HG03432 (cell line): Measurements from ENCODE around the gene GGTLC1.

ENCODE experiments used
- ATAC-seq: cut with Tn5 transposase; IDR thresholded peaks from one replicate; pipeline ENCODE4 v1.9.1; 2021; ENCODE audit warnings: mild to moderate bottlenecking, moderate library complexity; ENCODE audit not compliant: unreplicated experiment

GGTLC1 gene

DNA sequence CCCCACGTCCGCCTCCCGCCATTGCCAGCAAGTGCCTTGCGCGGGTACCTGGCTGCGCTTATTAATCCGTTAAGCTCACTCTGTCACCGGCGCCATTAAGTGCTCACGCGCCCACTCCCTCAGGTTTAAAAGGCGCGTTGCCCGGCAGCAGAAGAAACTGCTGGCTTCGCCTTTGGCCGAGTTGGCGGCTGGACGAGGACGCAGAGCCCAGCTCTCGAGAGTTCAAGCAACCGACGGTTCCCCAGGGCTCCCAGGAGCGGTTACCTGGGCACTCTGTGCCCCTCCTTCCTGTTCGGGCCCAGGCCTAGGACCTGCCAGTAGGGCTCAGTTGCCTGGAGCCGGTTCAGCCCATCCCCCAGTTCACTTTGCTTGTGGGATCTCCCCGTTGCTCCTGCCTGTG is at the start of gene GGTLC1:
Gene GGTLC1, minus strand, starts transcription at position 219 of the 400 bp plus-strand sequence. CDS start 2,168 bp downstream, outside the sequence.
- ATAC-seq: no peak

DNA sequence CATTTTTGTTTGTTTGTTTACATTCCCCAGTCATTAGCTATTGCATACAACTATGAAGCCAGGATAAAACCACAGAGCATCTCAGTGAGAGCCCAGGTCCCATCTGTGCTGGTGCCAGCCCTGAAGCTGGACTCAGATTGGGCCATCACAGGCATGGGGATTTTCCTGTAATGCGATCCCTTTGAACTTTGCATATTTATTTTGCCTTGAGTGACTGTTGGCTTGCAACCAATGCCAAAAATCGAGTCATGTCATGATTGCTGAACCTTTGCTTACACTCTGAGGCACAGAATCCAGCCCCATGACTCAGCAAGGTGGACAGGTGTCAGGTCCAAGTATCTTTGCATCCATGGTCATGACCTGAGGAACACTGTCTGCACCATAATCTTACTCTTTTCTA is 46.2 kb upstream of the GGTLC1 start:
- ATAC-seq: no peak

DNA sequence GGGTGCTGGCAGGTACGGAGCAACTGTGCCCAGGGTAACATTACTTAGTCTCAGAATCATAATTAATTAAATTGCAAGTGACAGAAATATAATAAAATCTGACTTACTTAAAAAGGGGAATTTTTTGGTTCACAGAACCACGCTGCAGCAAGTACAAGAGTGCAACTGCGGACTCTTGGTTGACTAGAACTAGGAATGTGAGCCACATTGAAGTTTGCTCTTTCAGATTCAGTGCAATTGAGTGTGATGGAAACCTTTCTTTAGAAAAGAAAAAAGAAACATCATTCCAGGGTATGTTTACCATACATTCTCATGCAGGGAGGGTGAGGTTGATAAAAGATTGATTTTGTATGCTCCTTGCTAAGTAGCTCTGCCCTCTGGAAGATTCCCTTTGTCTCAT is 45.0 kb upstream of the GGTLC1 start:
- no peak for ATAC-seq

DNA sequence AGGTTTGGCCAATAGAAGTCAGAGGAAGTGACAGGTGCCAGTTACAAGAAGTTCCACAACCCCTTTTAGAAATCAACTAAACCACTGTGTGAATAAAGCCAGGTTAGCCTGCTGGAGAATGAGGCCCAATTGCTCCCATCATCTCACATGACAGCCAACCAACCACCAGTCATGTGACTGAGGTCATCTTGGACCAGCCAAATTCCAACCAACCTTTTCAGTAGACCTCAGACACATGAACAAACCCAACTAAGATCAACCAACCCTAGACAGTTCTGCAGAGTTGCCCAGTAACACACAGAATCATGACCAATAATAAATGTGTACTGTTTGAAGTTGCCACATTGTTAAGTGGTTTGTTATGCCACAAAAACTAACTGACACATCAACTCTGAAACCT is 44.6 kb upstream of the GGTLC1 start:
- no peak for ATAC-seq

DNA sequence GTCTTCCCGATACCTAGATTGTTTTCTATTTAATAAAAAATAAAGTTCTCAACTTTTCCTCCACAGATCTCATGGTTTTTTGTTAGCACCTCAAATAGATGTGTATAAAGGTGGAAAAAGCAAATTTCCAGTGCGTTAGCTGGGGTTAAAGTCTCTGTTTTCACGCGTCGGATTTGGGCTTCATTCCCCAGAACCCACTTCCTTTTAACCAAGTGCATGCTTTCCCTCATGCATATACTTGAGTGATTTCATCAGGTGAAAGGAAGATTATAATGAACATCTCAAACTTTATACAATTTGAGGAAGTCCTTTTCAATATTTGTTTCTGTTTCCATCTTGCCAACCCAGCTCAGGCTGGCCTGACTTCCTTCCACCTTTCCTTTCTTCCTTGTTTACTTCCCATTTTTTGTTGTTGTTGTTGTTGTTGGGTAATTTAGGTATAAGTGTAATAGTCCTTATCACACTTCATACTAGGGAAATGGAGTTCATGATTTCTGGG is 43.9 kb upstream of the GGTLC1 start:
- no peak for ATAC-seq

DNA sequence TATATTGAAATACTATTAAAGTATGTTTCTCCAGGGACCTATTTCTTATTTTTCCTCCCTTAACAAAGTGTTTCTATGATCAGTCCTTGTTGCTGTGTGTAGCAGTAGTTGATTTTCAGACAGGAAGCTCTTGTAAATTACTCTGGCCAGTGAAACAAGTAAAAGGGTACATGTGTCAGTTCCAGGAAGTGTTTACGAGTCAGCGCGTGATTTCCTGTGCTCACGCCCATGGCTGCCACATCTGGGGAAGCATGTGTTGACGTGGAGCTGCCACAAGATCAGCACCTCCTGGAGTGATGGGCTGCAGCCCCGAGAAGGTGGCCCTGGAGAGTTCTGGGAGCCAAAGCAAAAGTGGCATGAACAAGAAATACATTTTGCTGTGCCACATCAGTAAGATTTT is 38.6 kb upstream of the GGTLC1 start:
- peak; percentile 65 for ATAC-seq

DNA sequence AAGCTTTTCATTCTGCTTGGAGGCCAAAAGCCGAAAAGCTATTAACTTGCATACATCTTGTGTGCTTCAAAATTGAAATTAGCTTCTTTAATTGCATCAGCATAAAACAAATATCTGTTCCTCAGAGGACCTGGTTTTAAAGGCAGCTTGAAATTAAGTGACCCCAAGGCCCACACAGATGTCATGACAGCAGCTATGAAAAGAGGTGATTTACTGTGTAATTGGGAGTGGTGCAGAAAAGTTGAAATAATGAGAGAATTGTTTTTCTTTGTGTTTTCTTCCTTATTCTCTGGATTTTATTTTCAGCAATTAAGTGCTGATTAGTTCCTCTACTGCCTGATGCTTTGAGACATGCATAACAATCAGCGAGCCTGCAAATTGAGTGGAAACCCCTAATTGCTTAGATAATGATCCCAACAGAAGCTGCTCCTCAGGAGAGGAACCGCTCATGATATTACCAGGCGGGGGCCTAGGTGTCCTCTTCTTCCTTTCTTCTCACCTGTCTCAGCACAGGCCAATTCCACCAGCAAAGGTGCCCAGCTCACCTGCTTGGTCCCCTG is 34.1 kb upstream of the GGTLC1 start:
- ATAC-seq: no peak

DNA sequence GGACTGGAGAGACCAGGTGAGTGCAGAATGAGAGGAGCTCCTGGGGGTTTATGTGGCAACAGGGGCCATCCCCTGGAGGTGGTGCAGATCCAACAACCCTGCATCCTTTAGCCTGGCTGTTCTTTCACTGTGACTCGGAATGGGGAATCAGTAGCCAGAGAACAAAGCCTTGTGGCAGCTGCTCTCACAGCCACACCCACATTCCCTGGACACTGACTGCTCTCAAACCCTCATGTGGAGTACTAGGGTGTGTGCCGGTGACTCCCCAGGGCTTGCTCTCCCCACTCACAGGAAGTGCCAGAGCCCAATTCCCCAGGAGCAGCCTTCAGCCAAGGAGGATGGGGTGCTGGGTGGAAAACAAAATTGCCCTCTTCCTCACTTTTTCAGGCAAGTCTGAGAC is 30.2 kb upstream of the GGTLC1 start:
- no peak for ATAC-seq

DNA sequence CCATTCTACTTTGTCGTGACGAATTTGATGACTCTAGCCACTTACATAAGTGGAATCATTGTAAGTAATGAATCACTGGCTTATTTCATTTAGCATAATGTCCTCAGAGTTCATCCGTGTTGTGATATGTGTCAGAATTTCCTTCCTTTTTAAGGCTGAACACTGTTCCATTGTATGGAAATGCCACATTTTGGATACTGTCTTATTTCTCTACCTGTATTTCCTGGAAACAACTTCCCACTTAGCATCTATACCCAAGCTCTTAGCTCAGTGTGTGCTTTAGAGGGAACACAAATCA is 28.8 kb upstream of the GGTLC1 start:
- ATAC-seq: no peak

DNA sequence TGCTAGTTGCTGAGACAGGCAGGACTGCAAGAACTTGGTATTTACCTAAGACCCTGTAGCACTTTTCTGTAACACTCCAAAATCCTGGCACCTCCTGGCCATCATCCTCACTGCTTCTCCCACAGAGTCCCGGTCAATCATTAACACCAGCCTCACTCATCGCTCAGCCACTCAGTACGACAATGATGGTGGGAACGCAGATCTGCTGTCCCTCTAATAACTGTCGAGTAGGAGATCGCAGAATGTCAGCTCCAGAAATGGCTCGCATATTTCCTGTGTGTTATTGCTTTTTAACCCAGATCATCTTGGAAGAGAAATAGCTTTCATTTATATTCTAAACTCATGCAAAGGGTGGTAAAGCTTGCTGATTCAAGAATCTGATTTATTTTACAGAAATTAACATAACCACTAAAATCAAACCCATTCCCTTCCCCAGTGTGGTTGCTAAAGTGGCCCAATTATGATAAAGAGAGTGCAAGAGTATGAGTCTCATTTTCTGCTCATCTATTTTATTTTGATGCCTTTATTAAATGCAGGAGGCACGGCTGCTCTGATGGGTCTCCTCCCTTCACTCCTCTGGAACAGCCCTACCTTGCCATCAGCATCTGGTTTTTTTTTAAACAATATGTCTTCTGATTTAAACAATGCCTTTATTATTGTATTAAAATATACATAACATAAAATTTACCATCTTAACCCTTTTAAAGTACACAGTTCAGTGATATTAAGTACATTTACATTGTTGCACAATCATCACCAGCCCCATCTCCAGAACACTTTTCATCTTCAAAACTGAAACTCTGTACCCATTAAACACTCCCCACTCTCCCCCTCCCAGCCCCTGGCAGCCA is 28.3 kb upstream of the GGTLC1 start:
- no peak for ATAC-seq

DNA sequence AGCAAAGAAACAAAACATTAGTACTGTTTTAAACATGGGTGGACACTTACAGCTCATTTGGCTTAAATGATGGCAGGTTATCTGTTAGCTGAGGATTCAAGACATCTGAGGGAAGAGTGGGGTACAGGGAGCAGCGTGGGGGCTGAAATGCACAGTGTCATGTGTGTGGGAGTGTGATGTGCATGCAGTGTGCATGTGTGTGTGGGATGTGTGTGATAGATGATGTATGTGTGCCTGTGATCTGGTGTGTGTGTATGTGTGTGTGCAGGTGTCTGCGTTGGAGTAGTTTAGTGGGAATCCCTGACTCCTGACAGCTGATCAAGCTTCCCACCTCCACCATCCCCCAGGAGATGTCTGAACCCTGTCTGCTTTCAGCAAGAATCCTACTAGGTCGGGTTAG is 25.4 kb upstream of the GGTLC1 start:
- no peak for ATAC-seq

DNA sequence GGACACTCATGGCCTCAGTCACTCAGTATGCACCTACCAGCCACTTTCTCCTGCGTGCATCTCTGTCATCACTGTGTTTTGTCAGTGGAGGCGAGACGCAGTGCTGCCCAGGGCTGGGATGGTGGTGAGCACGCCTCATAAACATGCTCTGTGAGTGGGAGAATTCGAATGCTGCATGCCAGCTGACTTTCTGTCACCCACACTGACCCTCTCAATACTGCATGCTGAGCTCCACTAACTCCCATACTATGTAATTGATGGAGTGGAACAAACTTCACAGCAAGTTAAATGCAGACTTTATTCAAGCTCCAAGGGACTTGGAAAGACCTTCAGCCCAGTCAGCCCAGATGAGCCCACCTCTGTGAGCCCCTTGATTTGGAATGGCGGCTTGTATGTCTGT is 22.7 kb upstream of the GGTLC1 start:
- ATAC-seq: no peak

DNA sequence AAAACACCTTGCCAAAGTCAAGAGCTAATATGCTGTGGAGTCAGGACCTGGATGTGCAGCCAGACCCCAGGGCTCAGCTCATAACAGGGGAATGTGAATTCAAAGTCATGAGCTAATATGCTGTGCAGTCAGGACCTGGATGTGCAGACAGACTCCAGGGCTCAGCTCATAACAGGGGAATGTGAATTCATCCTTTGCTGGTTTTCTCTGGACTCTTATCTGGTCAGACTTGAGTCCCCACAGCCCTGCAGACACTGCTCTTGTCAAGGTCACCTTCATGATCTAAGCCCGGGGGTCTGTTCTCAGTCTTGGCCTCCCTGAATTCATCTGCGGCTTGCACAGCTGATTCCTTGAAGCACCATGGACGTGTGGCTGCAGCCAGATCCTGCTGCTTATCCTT is 19.2 kb upstream of the GGTLC1 start:
- ATAC-seq: no peak

DNA sequence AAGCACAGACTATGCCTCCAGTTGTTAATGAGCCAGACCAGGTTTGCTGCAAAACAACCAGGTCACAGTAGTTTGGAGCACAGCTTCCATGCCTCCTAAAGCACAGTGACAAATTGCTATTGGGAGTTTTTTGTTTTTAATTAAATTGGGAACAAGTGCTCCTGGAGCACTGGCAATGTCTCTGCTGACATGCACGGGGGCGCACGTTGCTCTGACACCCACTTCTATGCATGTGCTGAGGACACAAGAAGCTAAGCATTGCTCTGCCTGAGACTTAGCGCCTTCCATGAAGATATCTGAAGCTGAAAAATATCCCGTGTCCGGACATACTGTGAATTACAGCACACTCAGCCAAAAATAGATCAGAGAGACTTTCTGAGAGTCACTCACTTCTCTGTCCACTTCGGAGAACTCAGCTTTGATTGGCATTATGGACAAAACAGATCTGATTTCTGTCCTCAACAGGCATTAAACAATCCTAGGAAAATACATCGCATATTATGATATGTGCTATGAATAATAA is 18.6 kb upstream of the GGTLC1 start:
- no peak for ATAC-seq

DNA sequence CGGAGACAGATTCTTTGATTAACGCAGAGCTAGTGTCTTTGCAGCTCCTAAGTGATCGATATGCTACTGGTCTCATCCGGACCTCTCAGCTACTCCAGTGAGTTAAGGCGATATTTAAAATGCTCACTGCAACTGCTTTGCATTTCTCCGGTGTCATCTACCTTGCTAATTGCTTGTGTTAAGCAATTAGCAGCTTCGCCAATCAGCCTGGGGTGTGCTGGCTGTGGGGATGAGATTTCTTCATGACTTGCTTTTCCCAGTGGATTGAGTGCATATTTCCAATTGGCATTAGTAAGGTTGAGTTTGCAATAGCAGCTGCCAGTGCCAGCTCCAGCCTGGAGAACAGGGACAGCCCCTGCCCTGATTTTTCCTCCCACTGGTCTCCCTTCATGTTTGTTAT is 18.0 kb upstream of the GGTLC1 start:
- no peak for ATAC-seq

DNA sequence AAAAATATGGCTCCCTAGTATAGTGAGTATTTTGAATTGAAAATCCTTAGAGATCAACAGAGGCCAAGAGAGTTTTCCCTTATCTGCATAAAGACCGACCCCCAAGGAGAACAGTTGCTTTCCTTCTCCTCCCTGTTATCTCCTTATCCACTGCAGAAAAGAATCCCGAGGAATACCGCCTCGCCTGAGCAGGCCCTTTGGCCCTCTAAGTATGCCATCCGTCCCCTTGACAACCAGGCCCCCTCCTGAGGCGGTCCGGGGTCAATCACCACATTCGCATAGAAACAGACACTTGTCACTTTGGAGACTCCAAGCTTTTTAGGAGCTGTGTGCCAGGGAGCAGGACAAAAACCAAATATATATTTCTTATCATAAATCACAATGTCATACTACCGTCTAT is 15.9 kb upstream of the GGTLC1 start:
- ATAC-seq: no peak

DNA sequence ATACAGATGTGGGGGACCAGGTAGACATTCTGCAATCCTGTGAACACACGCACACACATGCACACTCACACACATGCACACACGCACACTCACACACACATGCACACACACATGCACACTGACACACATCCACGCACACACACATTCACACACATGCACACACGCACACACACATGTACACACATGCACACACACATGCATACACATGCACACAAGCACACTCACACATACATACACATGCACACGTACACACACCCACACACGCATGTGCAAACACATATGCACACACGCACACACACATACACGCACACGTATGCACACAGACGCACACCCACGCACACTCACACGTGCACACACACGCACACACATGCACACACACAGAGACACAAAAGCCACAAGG is 14.3 kb upstream of the GGTLC1 start:
- ATAC-seq: no peak

DNA sequence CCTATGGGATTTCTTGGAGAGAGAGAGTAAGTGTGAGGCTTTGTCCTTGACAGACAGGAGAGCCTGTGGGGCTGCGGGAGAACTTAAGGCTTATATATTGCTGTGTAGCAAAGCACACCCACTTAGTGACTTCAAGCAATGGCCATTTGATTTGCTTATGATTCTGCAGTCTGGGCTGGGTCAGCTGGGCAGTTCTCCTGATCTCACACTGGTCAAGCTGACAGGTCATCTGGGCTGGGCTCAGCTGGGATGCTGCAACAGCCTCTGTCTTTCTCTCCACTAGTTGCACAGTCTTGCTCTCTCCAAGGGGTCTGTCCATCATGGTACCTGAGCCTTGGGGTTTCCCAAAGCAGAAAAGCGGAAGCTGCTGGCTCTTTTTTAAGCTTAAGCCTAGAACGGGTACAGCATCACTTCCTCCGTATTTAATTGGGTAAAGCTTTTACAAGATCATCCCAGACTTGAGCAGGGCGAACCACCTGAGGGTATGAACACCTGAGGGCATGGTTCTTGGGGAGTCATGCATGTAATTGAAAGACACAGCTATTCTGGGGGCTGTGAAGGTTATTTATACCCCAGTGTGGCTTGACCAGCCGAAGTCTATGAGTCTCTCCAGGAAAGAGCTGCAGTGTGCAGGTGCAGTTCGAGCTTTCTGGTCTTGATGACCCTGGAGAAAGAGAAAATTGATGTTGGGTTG is 13.3 kb upstream of the GGTLC1 start:
- ATAC-seq: no peak

DNA sequence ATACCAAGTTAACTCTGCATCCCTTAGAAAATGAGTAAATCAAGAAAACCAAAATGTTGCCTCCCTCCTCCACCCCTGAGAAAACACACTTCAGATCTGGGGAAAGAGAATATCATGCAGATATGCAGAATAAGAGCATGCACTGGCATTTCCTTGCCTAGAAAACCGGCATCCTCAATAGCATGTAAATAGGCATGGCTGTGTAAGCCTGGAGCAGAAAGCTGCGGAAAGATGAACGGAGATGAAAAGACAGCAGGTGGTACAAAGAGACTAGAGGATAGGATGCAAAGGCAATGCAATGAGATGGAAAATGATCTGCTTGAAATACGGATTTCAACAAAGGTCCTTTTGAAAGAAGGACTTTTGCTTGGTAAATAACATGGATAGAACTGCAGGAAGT is 10.3 kb upstream of the GGTLC1 start:
- ATAC-seq: no peak

DNA sequence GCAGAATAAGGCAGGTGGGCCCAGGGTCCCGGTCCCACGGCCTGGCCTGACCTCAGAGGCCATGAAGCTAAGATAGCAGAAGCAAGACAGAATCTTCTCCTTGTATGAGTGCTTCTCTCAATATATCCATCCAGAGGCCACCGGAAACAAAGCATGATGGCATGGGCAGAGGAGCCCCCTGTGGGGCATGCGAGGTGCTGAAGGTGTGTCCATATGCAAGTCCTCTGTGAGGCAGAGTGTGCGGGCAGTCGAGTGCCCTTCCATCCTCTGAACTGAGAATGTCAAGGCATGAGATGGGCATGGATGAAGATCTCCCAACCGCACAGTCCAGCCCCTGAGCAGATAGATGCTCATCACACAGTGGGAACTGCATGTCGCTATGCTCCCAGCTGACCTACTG is 9.8 kb upstream of the GGTLC1 start:
- ATAC-seq: no peak

DNA sequence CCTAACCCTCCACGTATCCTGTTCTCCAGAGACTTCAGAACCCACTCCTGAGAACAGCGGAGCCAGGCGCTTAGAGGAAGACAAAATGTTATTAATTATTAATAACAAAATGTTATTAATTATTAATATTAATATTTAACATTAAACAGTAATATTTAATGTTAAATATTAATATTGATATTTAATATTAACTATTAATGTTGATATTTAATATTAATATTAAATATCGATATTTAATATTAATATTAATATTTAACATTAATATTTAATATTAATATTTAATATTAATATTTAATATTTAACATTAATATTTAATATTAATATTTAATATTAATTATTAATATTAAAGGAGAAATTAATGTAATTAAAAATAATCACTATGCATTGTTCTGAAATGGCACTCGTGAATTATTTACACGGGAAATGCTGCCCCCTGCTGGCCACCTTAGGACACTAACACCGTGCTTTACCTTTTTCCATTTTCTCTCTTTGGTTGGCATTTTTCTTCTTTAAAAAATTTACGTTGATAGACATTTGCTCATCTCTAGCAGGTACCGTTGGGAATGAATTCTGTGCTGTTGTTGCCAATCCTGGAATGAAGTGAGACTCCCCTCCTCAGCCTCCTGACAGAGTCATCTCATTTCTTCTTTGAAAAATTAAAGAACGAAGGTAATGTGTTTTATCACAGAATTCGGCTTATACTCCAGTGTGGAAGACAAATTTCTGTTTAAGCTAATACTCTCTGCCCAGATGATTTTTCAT is 7.5 kb upstream of the GGTLC1 start:
- ATAC-seq: no peak
